NCI-H128 (cell line): ENCODE data around the gene OTOF.
"Not testable (repeated sequence)": the region's sequence is repeated elsewhere in the genome, so short reads cannot be mapped to it uniquely, and the experiment has no call there.

Experiments used
- DNase-seq: peaks from one replicate; lab custom pipeline; 2025; ENCODE audit not compliant: unreplicated experiment; lab: John Stamatoyannopoulos, UW

OTOF gene

GRCh38 chr2:26481706-26482105 is 3.8 kb upstream of the OTOF start:
- no peak for DNase-seq

- no peak for DNase-seq
Observed at GRCh38 chr2:26480566-26481423, 2.9 kb upstream of the OTOF start.

- DNase-seq, result no peak
Observed at GRCh38 chr2:26479789-26480565, 2.1 kb upstream of the OTOF start.

DNA sequence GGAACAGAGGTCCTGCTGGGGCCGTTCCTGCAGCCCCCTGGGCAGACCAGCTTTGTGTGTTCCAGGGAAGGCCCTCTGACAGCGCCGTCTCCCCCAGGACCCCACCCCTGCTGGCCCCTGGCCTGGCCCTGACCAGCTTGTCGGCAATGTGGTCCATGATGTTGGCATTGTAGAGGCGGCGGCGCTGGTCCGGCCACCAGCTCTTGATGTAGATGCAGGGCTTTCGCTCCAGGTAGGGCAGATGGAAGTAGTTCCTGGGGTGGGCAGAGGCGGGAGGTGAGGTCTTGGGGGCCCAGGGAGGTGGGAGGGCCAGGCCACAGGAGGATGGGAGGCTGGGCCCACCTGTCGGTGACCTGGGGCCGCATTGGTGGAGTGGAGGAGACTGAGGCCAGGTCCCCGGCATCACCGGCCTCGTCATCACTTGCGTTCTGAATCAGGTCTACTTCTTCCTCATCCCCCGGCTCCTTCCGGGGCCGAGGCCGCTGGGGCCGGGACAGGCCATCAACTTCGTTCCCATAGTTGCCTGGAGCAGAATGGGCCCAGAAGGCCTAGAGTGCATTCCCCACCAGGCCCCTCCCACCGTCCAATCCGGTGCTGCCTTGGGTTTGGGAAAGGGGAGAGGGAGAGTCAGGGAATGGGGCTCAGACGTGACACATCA is 1.3 kb upstream of the OTOF start:
- no peak for DNase-seq

DNA sequence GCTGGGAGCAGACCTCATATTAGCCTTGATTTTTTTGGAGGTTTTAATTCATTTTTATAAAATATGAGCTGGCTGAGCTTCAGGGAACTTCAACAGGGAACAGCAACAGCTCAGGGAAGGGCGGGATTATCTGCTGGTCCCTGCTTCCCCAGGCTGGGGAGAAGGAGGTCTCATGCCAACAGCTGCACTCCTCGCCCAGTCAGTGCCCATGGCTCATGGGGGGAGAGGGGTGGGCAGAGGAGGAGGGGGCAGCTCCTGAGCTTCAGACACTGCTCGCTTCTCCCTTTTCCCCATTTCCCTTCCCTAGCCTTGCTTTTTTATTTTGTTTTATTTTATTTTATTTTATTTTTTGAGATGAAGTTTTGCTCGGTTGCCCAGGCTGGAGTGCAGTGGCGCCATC is 442 bp upstream of the OTOF start:
- DNase-seq, result no peak

- DNase-seq, result no peak
Observed at GRCh38 chr2:26477126-26477910, 606 bp downstream of the OTOF start.

DNA sequence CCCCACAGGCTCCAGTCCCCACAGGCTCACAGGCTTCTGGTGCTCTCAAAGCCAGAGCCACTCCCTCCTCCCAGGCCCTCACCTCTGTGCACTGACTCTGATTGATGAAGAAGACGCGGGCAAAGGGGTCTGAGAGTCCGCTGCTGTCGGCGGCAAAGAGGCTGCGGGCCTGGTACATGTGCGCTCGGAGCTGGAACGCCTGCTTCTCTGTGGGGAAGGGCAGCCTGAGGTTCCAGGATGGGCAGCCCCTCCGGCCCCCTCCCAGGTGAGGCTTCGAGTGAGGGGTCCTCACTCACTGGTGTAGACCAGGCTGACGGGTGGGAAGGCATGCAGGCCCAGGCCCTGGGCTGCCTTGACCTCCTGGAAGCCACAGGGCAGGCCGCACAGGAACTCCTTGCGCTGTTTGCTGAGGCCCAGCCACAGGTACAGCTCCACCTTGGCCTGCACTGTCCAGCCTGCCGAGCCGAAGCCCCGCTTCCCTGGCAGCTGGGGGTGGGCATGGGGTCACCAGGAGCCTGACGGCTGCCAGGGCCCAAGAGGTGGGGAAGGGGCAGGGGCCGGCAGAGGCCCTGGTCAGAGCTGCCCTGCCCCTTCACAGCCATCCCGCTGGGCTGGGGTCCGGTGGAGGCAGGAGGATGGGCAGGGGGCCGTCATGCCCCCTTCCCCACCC is 2.0 kb downstream of the OTOF start:
- DNase-seq, result no peak

GRCh38 chr2:26475037-26475436 is 2.9 kb downstream of the OTOF start:
- no peak for DNase-seq

GRCh38 chr2:26474261-26474785 is 3.6 kb downstream of the OTOF start:
- DNase-seq, result no peak

DNA sequence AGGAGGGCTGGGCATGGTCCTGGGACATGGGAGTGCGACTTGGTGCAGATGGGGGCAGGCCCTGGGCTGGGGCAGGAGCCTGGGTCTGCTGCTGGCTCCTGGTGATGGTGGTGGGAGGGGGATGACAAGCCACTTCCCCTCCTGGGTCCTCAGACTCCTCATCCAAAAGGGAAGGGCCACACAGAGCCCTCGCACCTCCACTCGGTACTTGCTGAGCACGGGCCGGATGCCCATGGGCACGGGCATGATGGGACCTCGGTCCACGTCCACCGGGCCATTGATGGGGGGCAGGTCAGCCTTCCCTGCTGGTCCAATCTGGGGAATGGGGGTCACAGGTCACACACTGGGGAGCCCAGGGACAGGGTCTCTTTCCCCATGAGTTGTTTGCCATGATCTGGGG is 4.1 kb downstream of the OTOF start:
- DNase-seq, result no peak

DNA sequence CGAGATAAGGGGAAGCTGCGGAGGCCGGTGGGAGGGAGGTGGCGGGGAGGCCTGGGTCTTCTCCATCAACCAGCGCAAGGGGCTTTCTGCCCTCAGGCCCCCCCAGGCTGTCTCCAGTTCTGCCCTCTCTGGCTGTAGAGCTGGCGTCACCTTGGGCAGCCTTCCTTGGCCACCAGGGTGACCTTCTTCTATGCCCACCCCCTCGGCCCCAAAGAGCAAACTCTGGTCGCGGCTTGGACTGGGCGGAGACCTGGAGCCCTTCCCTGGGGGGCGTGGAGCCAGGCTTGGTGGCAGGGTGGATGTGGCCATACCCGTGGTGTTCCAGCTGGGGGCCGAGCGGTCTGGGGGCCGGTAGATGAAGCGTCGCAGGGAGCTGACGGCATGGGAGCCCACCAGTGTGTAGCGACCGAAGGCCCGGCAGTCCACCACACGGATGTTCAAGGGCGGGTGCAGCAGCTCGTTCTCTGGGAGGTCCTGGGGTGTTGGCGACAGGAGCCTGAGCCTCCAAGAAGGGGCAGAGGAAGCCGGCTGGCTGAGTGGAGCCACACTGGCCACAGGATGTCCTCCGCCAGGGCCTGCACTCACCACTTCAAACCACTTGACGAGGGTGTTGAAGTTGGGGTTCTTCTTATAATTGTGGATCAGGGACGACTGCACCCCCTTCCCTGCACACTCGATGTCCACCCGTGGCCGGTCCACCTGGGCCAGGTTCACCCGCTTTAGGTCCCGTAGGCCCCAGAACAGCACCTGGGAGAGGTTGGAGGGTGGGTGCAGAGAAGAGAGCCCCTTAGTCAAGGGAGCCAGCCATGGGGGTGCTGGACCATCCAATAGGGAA is 4.9 kb downstream of the OTOF start:
- no peak for DNase-seq

- no peak for DNase-seq
Observed at GRCh38 chr2:26471766-26472706, 5.9 kb downstream of the OTOF start.

GRCh38 chr2:26471289-26471688 is 6.6 kb downstream of the OTOF start:
- no peak for DNase-seq

- DNase-seq, result no peak
Observed at GRCh38 chr2:26470601-26471260, 7.2 kb downstream of the OTOF start.

DNA sequence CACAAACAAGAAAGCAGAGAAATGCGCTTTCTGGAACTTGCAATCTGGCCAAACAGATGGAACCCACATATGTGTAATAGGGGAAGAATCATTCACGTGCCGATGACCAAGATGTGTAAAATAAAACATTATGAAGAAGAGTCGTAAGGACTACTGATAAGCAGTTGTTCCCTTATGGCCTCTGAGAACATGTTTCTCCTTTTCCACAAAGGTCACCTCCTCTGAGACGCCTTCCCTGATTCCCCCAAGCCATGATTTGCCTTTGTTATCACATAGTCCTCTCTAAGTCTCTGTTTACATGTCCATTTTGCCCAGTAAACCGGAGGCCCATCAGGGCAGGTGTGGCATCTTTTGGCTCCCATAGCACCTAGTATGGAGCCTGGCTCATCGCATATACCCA is 8.0 kb downstream of the OTOF start:
- DNase-seq, result no peak

GRCh38 chr2:26469092-26469710 is 8.7 kb downstream of the OTOF start:
- DNase-seq, result no peak

DNA sequence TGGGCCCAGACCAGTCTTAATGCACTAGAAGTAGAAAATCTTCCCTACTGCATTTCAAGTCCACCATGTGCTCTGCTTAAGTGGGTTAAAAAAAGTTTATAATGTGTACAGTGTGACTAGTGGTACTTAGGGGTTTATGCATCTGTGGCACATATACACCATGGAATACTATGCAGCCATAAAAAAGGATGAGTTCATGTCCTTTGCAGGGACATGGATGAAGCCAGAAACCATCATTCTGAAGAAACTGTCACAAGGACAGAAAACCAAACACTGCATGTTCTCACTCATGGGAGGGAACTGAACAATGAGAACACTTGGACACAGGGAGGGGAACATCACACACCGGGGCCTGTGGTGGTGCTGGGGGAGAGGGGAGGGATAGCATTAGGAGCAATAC is 9.4 kb downstream of the OTOF start:
- DNase-seq, result not testable (repeated sequence)
